Fibroblast of pulmonary artery (primary cell): ENCODE measurements around the gene SENP7.
A peak's percentile ranks its signal among the peaks of the same experiment; 100 is the strongest.

ENCODE experiments used
- DNase-seq: peaks from one replicate; pipeline ENCODE4 v3.0.0-alpha.2; 2010; ENCODE audit warnings: low read depth
- H3K4me3 ChIP-seq: replicated peaks from 2 replicates; pipeline ENCODE4 v1.5.1; 2011; ENCODE audit warnings: low read depth, mild to moderate bottlenecking, control low read depth, low read length, moderate library complexity
- TF ChIP-seq, protein P1 (sequence below): IDR thresholded peaks from 2 replicates; pipeline ENCODE4 v1.5.1; 2011; ENCODE audit warnings: mild to moderate bottlenecking, control low read depth, low read length, inconsistent platforms; ENCODE audit errors: missing control alignments

The SENP7 gene

DNA sequence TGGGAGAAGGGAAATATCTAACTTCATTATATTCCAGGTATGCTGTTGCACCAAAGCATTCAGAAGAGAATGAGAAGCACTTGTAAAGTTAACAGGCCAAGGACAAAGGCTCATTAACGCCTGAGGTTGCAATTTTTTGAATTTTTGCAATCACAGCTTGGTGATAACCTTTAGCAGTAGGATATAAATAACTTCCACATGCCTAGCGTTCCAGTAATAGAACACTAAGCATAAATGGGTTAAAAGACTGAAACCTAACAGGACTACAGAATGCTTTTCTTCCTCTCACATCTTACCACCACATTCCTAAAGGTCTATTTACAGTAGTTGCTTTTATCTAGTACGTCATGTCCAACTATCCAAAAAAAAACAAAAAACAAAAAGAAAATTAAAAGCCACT, 135.2 kb downstream of the SENP7 start:
- TF ChIP-seq, protein P1, sequence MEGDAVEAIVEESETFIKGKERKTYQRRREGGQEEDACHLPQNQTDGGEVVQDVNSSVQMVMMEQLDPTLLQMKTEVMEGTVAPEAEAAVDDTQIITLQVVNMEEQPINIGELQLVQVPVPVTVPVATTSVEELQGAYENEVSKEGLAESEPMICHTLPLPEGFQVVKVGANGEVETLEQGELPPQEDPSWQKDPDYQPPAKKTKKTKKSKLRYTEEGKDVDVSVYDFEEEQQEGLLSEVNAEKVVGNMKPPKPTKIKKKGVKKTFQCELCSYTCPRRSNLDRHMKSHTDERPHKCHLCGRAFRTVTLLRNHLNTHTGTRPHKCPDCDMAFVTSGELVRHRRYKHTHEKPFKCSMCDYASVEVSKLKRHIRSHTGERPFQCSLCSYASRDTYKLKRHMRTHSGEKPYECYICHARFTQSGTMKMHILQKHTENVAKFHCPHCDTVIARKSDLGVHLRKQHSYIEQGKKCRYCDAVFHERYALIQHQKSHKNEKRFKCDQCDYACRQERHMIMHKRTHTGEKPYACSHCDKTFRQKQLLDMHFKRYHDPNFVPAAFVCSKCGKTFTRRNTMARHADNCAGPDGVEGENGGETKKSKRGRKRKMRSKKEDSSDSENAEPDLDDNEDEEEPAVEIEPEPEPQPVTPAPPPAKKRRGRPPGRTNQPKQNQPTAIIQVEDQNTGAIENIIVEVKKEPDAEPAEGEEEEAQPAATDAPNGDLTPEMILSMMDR: no peak
- H3K4me3 ChIP-seq: no peak overlapping the region
- DNase-seq: peak; percentile 20

DNA sequence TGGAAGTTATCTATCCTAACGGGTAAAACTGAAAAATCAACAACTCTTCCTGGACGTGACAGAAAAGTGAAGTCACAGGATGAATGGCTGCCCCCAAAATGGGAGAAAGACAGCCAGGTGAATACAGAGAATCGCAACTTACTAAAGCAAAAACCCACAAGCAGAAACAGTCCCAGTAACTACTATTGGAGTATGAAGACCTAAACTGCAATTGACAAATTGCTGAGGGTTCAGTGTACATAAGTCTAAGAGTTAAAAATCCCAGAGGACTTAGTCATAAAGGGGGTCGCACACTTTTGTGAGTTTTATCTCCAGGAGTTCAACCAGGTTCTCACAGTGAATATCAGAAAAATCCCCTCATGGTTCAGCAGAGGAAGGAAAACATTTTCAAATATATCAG, 135.8 kb downstream of the SENP7 start:
- no peak overlapping the region for H3K4me3 ChIP-seq
- DNase-seq: no peak
- TF ChIP-seq, protein P1: no peak

DNA sequence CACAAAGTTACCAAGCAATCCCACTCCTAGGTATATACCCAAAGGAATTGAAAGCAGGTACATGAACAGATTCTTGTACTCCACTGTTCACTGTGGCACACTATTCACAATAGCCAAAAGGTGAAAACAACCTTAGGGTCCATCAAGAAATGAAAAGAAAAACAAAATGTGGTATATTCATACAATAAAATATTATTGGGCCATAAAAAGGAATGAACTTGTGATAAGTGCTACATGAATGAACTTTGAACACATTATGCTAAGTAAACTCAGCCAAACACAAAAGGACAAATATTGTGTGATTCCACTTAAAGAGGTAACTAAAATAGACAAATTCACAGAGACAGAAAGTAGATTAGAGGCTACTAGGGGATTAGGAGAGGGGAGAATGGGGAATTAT, 137.4 kb downstream of the SENP7 start:
- no peak overlapping the region for H3K4me3 ChIP-seq
- no peak for DNase-seq
- TF ChIP-seq, protein P1: no peak

DNA sequence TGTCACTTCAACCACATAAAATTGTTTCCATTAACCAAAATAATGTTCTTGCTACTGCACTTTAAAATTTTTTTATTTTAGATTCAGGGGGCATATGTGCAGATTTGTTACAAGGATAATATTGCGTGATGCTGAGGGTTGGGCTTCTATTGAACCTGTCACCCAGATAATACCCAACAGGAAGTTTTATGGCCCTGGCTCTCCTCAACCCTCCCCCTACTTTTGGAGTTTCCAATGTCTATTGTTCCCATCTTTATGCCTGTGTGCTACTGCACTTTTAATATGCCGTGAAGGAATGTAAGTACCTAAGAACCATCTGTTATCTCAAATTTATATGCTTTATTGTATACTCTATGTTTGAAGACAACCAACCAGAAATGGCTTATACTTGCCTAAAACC, 150.6 kb downstream of the SENP7 start:
- DNase-seq: no peak
- TF ChIP-seq, protein P1: no peak

DNA sequence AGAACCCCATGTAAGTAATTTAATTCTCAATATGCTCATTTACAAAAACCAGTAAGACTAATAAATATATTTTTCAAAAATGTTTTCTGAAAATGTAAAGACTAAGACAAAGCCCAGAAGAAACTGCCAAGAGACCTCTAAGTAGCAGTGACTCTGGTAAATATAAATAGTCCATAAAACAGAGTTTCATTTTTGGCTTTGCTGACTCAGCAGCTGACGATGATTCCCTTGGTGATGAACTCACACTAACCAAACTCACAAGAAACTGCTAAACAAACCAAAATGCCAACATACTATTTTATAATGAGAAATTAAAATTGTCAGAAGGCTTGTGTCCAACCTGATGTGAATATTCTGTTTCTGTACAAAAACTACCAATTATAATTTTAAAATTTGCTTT, 161.2 kb downstream of the SENP7 start:
- TF ChIP-seq, protein P1: no peak
- peak; percentile 6 for DNase-seq
- H3K4me3 ChIP-seq: no peak overlapping the region

More for the DNA sequence above, 150.6 kb downstream of the SENP7 start:
- H3K4me3 ChIP-seq: no peak overlapping the region

DNA sequence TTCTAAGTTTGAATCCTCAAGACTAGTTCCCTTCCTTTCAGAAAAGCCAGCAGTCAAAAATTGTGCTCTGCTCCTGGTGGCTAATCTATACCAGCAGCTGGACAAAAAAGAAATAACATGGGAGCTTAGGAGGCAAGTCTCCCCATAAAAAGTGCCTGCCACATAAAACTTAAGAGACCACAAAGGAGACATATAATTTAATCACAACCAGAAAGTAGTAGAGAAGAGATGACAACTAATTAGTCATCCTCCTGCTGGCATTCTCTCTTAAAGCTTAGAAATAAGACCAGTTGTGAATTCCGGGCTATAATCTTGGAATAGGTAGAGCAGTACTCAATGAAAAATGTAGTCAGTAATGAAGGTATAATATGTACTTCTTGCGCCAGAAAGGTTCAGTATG, 172.4 kb downstream of the SENP7 start:
- H3K4me3 ChIP-seq: no peak overlapping the region
- DNase-seq: no peak
- TF ChIP-seq, protein P1: no peak

DNA sequence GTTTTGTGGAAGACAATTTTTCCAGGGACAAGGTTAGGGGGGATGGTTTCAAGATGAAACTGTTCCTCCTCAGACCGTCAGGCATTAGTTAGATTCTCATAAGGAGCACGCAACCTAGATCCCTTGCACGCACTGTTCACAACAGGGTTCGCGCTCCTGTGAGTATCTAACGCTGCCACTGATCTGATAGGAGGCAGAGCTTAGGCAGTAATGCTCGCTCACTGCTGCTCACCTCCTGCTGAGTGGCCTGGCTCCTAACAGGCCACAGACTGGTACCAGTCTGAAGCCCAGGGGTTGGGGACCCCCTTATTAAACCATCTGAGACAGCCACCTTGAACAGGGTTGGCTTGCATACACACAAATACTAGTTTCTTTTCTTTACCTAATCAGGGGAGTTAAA, 179.1 kb downstream of the SENP7 start:
- no peak for DNase-seq
- TF ChIP-seq, protein P1: no peak

More for the DNA sequence above, 179.1 kb downstream of the SENP7 start:
- H3K4me3 ChIP-seq: no peak overlapping the region
